Suprapubic skin (tissue), 4 donors: Measurements from ENCODE around the gene FMO1.

Experiments used
- EP300 ChIP-seq: sonication (generic); formaldehyde crosslinking; IDR thresholded peaks from one replicate; pipeline ENCODE4 v1.6.1; 2017; ENCODE audit warnings: antibody characterized with exemption
- POLR2A ChIP-seq, 2 donors: fragments of 450-650 bp; IDR thresholded peaks; one replicate each; pipeline ENCODE4 v1.6.1; 2017; ENCODE audit warnings: antibody characterized with exemption in 2 of 2, mild to moderate bottlenecking in 2 of 2, moderate library complexity in 2 of 2
- POLR2AphosphoS5 ChIP-seq, 3 donors: sonication (generic); formaldehyde crosslinking; IDR thresholded peaks; one replicate each; pipeline ENCODE4 v1.6.1; 2017; ENCODE audit warnings: antibody characterized with exemption in 3 of 3
- TF ChIP-seq, protein P1 (sequence below), 2 donors: fragments of 200-600 bp in 1 of 2; fragments of 450-650 bp in 1 of 2; sonication (generic) in 1 of 2; IDR thresholded peaks; one replicate each; pipeline ENCODE4 v1.5.1; 2016 to 2019; ENCODE audit warnings: antibody characterized with exemption in 2 of 2, mild to moderate bottlenecking in 1 of 2, moderate library complexity in 1 of 2

DNA sequence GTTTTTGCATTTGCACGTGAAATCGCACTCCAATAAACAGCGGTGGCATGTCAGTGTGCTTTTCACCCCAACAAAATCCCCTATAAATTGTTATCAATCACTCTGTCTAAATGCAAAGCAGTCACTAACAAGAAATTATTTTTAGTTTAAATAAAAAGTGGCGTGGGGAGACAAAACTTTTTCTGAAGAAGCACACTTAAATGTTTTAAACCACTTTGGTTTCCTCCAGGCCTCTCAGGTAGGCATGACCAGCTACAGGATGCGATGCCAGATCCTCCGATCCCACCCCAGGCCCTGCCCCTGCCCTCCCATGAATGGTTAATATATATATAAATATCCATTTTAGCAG is 3.6 kb downstream of the FMO1 start:
- TF ChIP-seq, protein P1, sequence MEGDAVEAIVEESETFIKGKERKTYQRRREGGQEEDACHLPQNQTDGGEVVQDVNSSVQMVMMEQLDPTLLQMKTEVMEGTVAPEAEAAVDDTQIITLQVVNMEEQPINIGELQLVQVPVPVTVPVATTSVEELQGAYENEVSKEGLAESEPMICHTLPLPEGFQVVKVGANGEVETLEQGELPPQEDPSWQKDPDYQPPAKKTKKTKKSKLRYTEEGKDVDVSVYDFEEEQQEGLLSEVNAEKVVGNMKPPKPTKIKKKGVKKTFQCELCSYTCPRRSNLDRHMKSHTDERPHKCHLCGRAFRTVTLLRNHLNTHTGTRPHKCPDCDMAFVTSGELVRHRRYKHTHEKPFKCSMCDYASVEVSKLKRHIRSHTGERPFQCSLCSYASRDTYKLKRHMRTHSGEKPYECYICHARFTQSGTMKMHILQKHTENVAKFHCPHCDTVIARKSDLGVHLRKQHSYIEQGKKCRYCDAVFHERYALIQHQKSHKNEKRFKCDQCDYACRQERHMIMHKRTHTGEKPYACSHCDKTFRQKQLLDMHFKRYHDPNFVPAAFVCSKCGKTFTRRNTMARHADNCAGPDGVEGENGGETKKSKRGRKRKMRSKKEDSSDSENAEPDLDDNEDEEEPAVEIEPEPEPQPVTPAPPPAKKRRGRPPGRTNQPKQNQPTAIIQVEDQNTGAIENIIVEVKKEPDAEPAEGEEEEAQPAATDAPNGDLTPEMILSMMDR (IDR thresholded peaks at IDR 0.05): no peak
- TF ChIP-seq EP300 (no peak), POLR2A (IDR thresholded peaks at IDR 0.05) (no peak), POLR2AphosphoS5 (IDR thresholded peaks at IDR 0.05) (no peak)
